Measurements from ENCODE around the gene NEGR1. TPM values are rescaled to one million over a fixed set of nuclear protein-coding genes. Genes with fewer than 3 reads are reported as not detected.

NEGR1 gene
- total and polyA plus RNA-seq, 9 donors = 4.7 to 15.1 (median 9.1) TPM

DNA sequence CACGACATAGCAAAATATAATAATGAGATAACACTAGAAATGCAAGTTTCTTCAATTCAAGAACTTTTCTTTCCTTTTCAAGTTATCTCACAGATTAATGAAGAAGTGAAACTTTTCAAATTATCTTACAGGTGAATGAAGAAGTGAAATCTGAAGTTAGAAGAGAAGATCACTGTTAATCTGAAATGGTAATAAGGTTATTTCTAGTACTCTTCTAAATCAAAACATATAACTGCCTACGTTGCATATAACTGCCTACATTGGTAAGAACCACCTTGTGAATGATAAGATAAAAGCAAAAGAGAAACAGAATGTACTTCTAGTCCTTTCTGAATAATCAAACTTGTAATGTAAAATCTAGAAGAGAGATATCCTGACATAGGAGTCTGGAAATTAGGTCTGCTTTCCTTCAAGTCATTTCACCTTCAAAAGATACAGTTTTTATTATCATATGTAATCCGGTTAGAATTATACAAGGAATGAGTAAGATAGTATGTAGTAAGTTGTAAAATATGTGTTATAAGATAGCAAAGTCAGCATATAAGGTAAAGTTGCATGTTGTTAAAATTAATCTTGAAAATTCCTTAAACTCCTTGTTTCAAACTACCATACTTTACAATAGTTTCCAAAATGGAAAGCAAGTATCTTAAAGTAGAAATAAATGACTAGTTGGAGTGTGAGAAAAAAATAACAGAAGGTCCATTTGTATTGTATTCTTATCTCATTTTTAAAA is 679.1 kb downstream of the NEGR1 start:
- WGBS, 3 donors = 66 to 68% (median 66%) methylated on average over 3 of the region's 3 CpGs
- no peak for TF ChIP-seq EP300 (IDR thresholded peaks at IDR 0.05)
- no peak for TF ChIP-seq POLR2A (IDR thresholded peaks at IDR 0.05)
- TF ChIP-seq, protein P1, sequence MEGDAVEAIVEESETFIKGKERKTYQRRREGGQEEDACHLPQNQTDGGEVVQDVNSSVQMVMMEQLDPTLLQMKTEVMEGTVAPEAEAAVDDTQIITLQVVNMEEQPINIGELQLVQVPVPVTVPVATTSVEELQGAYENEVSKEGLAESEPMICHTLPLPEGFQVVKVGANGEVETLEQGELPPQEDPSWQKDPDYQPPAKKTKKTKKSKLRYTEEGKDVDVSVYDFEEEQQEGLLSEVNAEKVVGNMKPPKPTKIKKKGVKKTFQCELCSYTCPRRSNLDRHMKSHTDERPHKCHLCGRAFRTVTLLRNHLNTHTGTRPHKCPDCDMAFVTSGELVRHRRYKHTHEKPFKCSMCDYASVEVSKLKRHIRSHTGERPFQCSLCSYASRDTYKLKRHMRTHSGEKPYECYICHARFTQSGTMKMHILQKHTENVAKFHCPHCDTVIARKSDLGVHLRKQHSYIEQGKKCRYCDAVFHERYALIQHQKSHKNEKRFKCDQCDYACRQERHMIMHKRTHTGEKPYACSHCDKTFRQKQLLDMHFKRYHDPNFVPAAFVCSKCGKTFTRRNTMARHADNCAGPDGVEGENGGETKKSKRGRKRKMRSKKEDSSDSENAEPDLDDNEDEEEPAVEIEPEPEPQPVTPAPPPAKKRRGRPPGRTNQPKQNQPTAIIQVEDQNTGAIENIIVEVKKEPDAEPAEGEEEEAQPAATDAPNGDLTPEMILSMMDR (IDR thresholded peaks at IDR 0.05) = no peak
- DNase-seq = no peak

GRCh38 chr1:71600023-71600422 is 682.3 kb downstream of the NEGR1 start:
- DNase-seq = no peak
- Histone ChIP-seq H3K4me1 (ENCODE audit: insufficient read depth) (no peaks in the 10 kb centered on the region), H3K27me3 (no peaks in the 10 kb centered on the region), H3K36me3 (no peaks in the 10 kb centered on the region), H3K9me3 (no peaks in the 10 kb centered on the region), H3K4me3 (no peak overlapping the region), H3K27ac (no peak overlapping the region)
- 93 to 97% (median 96%) methylated on average over 2 of the region's 2 CpGs for WGBS, 3 donors
- intact Hi-C loops (cut with DNase I) = no loop called here
- TF ChIP-seq, protein P1 (IDR thresholded peaks at IDR 0.05) = no peak
- TF ChIP-seq POLR2A (IDR thresholded peaks at IDR 0.05) (no peak), EP300 (IDR thresholded peaks at IDR 0.05) (no peak)

More for the DNA sequence above, 679.1 kb downstream of the NEGR1 start:
- Histone ChIP-seq H3K27ac (no peak overlapping the region), H3K4me1 (ENCODE audit: insufficient read depth) (no peaks in the 10 kb centered on the region), H3K27me3 (no peaks in the 10 kb centered on the region), H3K9me3 (no peaks in the 10 kb centered on the region), H3K36me3 (no peaks in the 10 kb centered on the region), H3K4me3 (no peak overlapping the region)
- intact Hi-C loops (cut with DNase I) = no loop called here

DNA sequence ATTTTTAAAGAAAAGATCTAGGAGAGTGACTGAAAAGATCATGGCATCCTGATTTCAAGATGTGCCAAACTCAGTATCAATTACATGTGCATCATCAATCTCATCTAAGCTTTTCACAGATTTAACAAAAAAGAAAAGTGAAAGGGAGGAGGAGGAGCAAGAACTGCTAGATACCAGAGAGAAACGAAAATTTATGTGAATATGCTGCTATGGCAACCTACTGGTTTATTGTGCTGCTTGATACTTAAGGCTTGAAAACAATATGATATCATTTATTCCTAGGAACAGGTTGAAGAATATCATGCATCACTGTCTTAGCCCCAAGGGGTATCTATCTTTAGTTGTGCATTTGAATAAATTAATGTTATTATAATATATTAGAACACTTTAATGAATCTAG is 683.0 kb downstream of the NEGR1 start:
- Histone ChIP-seq H3K4me3 (no peak overlapping the region), H3K9me3 (no peaks in the 10 kb centered on the region), H3K4me1 (ENCODE audit: insufficient read depth) (no peaks in the 10 kb centered on the region), H3K27ac (no peak overlapping the region), H3K27me3 (no peaks in the 10 kb centered on the region), H3K36me3 (no peaks in the 10 kb centered on the region)
- 24 to 50% (median 35%) methylated on average over 1 of the region's 1 CpG for WGBS, 3 donors
- no peak for DNase-seq
- intact Hi-C loops (cut with DNase I) = no loop called here
- TF ChIP-seq POLR2A (IDR thresholded peaks at IDR 0.05) (no peak), EP300 (IDR thresholded peaks at IDR 0.05) (no peak)
- TF ChIP-seq, protein P1 (IDR thresholded peaks at IDR 0.05) = no peak

DNA sequence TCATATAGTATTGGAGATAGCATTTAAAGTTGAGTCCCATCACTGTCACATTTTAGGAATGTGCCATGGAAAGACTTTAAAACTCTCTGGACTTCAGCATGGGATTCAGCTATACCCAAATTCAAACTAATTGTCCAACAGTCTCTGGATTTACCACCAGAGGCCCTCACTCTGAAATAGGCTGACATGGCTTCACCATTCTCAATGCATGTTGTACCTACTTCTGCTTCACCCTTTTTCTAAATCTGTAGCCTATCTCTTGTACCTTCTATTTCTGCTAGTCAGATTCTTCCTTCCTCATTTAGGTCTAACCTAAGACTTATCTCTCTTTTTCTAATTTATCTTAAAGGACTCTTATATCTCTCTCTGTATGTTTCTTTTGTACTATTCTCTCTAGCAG is 688.8 kb downstream of the NEGR1 start:
- no peaks in the 10 kb centered on the region for H3K27me3 ChIP-seq

More for the DNA sequence above, 688.8 kb downstream of the NEGR1 start:
- H3K4me1 ChIP-seq (ENCODE audit: insufficient read depth) = peaks cover 2% of the 10 kb centered on the region
- H3K36me3 ChIP-seq = no peaks in the 10 kb centered on the region
- intact Hi-C loops (cut with DNase I) = no loop called here
- H3K27ac ChIP-seq = no peak overlapping the region
- DNase-seq = no peak
- H3K9me3 ChIP-seq = no peaks in the 10 kb centered on the region
- H3K4me3 ChIP-seq = no peak overlapping the region
- TF ChIP-seq POLR2A (IDR thresholded peaks at IDR 0.05) (no peak), EP300 (IDR thresholded peaks at IDR 0.05) (no peak)
- TF ChIP-seq, protein P1 (IDR thresholded peaks at IDR 0.05) = no peak

Data from ovary (tissue), 9 donors.